Panc1 (cell line): ENCODE measurements around the gene E2F3. TPM values are rescaled to one million over a fixed set of nuclear protein-coding genes. Genes with fewer than 3 reads are reported as not detected.

ENCODE experiments used
- ATAC-seq: fragments of 200-7000 bp; cut with Tn5 transposase; 2 replicates; pipeline ENCODE4 v1.9.1; 2020; ENCODE audit warnings: mild to moderate bottlenecking, moderate library complexity
- BruUV-seq: library from RNA; stranded (reverse); fragments of 400-500 nt; replicated peaks from 2 replicates; lab custom pipeline; 2021; lab: Mats Ljungman, UMichigan
- CTCF ChIA-PET: fragments of 300-600 bp; sonication (Branson Sonifier 250); formaldehyde crosslinking; loops from one replicate; lab custom pipeline; 2022; ENCODE audit warnings: antibody characterized with exemption; lab: Charles Lee
- POLR2A ChIA-PET: fragments of 300-600 bp; sonication (Branson Sonifier 250); formaldehyde crosslinking; loops from one replicate; lab custom pipeline; 2022; ENCODE audit warnings: antibody characterized with exemption; lab: Charles Lee
- DNase-seq: peaks from one replicate; pipeline ENCODE4 v3.0.0-alpha.2; 2010; ENCODE audit warnings: low read depth, low spot score
- H3K27ac ChIP-seq: 2 replicates; pipeline ENCODE4 v1.5.1; 2011; ENCODE audit warnings: mild to moderate bottlenecking, low read length, inconsistent platforms
- H3K27me3 ChIP-seq: fragments of 200-500 bp; sonication (Bioruptor generic); 2 replicates; pipeline ENCODE4 v1.6.0; 2014; ENCODE audit warnings: low read length, inconsistent platforms; ENCODE audit not compliant: control insufficient read depth, insufficient read depth
- H3K36me3 ChIP-seq: fragments of 200-500 bp; sonication (Bioruptor generic); 2 replicates; pipeline ENCODE4 v1.5.1; 2014; ENCODE audit warnings: inconsistent platforms, mild to moderate bottlenecking, low read length, moderate library complexity; ENCODE audit not compliant: control insufficient read depth, insufficient read depth
- H3K4me1 ChIP-seq: 2 replicates; pipeline ENCODE4 v1.5.1; 2011; ENCODE audit warnings: inconsistent platforms, mild to moderate bottlenecking, low read length, moderate library complexity; ENCODE audit not compliant: control insufficient read depth, insufficient read depth
- H3K4me3 ChIP-seq, 2 experiments: 2 replicates each; pipeline ENCODE4 v1.5.1; 2011 to 2012; ENCODE audit warnings: low read depth in 2 of 2, low read length in 2 of 2, mild to moderate bottlenecking in 2 of 2, inconsistent platforms in 1 of 2, moderate library complexity in 1 of 2
- H3K9me3 ChIP-seq: fragments of 200-500 bp; sonication (Bioruptor generic); 2 replicates; pipeline ENCODE4 v1.5.1; 2014; ENCODE audit warnings: low read depth, mild to moderate bottlenecking, inconsistent platforms, low read length, moderate library complexity; ENCODE audit not compliant: control insufficient read depth, insufficient read depth
- POLR2AphosphoS5 ChIP-seq: IDR thresholded peaks from 2 replicates; pipeline ENCODE4 v1.6.1; 2012; ENCODE audit warnings: mild to moderate bottlenecking, low read depth, low read length, moderate library complexity
- SIN3A ChIP-seq: IDR thresholded peaks from 2 replicates; pipeline ENCODE4 v1.6.1; 2012; ENCODE audit warnings: low read depth, mild to moderate bottlenecking, low read length, moderate library complexity, borderline replicate concordance; ENCODE audit not compliant: insufficient read depth
- TCF7L2 ChIP-seq: IDR thresholded peaks from 2 replicates; pipeline ENCODE4 v1.6.1; 2011; ENCODE audit warnings: mild to moderate bottlenecking, low read depth, low read length, inconsistent platforms
- in situ Hi-C: cut with HindIII; loops from 2 replicates; pipeline ENCODE4 v1.10.0; 2016; ENCODE audit warnings: low sequenced_read_pairs, low pct_unique_long_range_greater_than_20kb
- intact Hi-C: fragments of 100-400 bp; cut with micrococcal nuclease; formaldehyde crosslinking; loops from one replicate; pipeline ENCODE4 v1.10.0; 2022; ENCODE audit not compliant: unreplicated experiment
- total RNA-seq: library from RNA; stranded (reverse); gene quantifications from one replicate; pipeline ENCODE4 v1.2.1, GENCODE V29; 2021; ENCODE audit not compliant: unreplicated experiment
- TF ChIP-seq, protein P1 (sequence below), 2 experiments: IDR thresholded peaks; 2 replicates each; pipeline ENCODE4 v1.6.1; 2011 to 2012; ENCODE audit warnings: low read depth in 2 of 2, control low read depth in 1 of 2, low read length in 1 of 2, mild to moderate bottlenecking in 1 of 2, moderate library complexity in 1 of 2; ENCODE audit not compliant: insufficient read depth in 1 of 2
- TF ChIP-seq, protein P2 (sequence below): fragments of 450-650 bp; IDR thresholded peaks from 2 replicates; pipeline ENCODE4 v1.5.1; 2017; ENCODE audit warnings: mild to moderate bottlenecking

E2F3 gene
- total RNA-seq, 1 experiment from 2014 or later = 31.0 TPM

DNA sequence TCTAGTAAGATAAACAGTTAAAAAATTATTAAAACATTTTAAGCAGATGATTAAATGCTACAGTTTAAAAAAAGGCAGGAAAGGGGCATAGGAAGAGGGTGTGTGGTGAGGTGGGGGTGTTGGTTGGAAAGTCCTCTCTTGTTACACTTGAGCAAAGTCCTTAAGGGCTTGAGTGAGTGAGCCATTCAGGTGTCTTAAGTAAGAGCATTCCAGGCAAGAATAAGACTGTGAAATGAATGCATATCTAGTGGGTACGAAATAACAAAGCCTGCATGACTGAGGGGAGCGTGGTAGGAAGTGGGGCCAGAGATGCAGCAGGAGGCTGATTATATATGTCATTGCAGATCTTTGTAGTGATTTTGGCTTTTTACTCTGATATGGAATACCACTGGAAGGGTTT lies 137.7 kb downstream of the E2F3 start:
- intact Hi-C loops = no loop called here
- ChIA-PET CTCF (no interaction called here), POLR2A (interaction anchor here (0.7 kb wide), 1 partner anchor 9 kb away, joined by 7 read pairs; no protein-coding TSS in a partner anchor)
- Histone ChIP-seq H3K36me3 (peaks cover 10% of the 10 kb centered on the region; the same call in 1 of the 2 replicates), H3K4me3 (no peak overlapping the region), H3K27ac (no peak overlapping the region), H3K4me1 (peaks cover 17% of the 10 kb centered on the region), H3K27me3 (no peaks in the 10 kb centered on the region), H3K9me3 (no peaks in the 10 kb centered on the region)
- DNase-seq = no peak
- TF ChIP-seq TCF7L2 (no peak), POLR2AphosphoS5 (no peak), SIN3A (no peak)
- TF ChIP-seq, protein P1, sequence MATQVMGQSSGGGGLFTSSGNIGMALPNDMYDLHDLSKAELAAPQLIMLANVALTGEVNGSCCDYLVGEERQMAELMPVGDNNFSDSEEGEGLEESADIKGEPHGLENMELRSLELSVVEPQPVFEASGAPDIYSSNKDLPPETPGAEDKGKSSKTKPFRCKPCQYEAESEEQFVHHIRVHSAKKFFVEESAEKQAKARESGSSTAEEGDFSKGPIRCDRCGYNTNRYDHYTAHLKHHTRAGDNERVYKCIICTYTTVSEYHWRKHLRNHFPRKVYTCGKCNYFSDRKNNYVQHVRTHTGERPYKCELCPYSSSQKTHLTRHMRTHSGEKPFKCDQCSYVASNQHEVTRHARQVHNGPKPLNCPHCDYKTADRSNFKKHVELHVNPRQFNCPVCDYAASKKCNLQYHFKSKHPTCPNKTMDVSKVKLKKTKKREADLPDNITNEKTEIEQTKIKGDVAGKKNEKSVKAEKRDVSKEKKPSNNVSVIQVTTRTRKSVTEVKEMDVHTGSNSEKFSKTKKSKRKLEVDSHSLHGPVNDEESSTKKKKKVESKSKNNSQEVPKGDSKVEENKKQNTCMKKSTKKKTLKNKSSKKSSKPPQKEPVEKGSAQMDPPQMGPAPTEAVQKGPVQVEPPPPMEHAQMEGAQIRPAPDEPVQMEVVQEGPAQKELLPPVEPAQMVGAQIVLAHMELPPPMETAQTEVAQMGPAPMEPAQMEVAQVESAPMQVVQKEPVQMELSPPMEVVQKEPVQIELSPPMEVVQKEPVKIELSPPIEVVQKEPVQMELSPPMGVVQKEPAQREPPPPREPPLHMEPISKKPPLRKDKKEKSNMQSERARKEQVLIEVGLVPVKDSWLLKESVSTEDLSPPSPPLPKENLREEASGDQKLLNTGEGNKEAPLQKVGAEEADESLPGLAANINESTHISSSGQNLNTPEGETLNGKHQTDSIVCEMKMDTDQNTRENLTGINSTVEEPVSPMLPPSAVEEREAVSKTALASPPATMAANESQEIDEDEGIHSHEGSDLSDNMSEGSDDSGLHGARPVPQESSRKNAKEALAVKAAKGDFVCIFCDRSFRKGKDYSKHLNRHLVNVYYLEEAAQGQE (IDR thresholded peaks at IDR 0.05; ENCODE audit: insufficient read depth in 1 of 2, low read depth in 2 of 2, low read length in 1 of 2) = no peak
- TF ChIP-seq, protein P2, sequence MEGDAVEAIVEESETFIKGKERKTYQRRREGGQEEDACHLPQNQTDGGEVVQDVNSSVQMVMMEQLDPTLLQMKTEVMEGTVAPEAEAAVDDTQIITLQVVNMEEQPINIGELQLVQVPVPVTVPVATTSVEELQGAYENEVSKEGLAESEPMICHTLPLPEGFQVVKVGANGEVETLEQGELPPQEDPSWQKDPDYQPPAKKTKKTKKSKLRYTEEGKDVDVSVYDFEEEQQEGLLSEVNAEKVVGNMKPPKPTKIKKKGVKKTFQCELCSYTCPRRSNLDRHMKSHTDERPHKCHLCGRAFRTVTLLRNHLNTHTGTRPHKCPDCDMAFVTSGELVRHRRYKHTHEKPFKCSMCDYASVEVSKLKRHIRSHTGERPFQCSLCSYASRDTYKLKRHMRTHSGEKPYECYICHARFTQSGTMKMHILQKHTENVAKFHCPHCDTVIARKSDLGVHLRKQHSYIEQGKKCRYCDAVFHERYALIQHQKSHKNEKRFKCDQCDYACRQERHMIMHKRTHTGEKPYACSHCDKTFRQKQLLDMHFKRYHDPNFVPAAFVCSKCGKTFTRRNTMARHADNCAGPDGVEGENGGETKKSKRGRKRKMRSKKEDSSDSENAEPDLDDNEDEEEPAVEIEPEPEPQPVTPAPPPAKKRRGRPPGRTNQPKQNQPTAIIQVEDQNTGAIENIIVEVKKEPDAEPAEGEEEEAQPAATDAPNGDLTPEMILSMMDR = no peak
- no peak for ATAC-seq
- in situ Hi-C loops = no loop called here
- BruUV-seq = no TSS peak

DNA sequence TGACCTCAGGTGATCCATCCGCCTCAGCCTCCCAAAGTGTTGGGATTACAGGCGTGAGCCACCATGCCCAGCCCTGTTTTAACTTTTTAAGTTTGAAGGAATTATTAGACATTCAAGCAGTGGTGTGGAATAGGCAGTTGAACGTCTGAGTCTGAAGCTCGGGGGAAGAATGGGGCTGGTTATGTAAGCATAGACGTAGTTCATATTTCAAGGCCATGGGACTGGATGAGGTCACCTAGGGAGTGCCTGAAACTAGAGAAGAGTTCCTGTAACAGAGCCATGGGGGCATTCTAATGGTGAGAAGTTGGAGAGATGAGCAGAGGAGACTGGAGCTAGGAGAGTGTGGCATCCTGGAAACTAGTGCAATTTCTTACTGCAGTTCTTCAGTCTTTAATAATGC lies 139.0 kb downstream of the E2F3 start:
- H3K9me3 ChIP-seq = no peaks in the 10 kb centered on the region
- POLR2A ChIA-PET = no interaction called here
- H3K36me3 ChIP-seq = no peaks in the 10 kb centered on the region
- no peak for ATAC-seq
- TF ChIP-seq, protein P2 = no peak
- TF ChIP-seq TCF7L2 = no peak
- TF ChIP-seq, protein P1 (IDR thresholded peaks at IDR 0.05; ENCODE audit: insufficient read depth in 1 of 2, low read depth in 2 of 2, low read length in 1 of 2) = no peak
- TF ChIP-seq SIN3A = no peak
- no peak for TF ChIP-seq POLR2AphosphoS5
- H3K27me3 ChIP-seq = no peaks in the 10 kb centered on the region
- no peak overlapping the region for H3K27ac ChIP-seq
- H3K4me3 ChIP-seq = no peak overlapping the region
- intact Hi-C loops (no loop called here), in situ Hi-C loops (no loop called here)
- H3K4me1 ChIP-seq = peaks cover 9% of the 10 kb centered on the region; the same call in 1 of the 2 replicates
- no TSS peak for BruUV-seq
- CTCF ChIA-PET = no interaction called here
- no peak for DNase-seq
